Progenitor cell of endocrine pancreas (in vitro differentiated cells): Measurements from ENCODE around the gene NFS1. TPM values are rescaled to one million over a fixed set of nuclear protein-coding genes. Genes with fewer than 3 reads are reported as not detected.
"Not testable (repeated sequence)": the region's sequence is repeated elsewhere in the genome, so short reads cannot be mapped to it uniquely, and the experiment has no call there.

Experiments used
- DNase-seq: peaks from one replicate; pipeline ENCODE4 v3.0.0; 2021; ENCODE audit warnings: low spot score; ENCODE audit not compliant: unreplicated experiment
- H3K27ac Mint-ChIP-seq: 2 replicates; pipeline ENCODE4 v1.8.0; 2021; ENCODE audit warnings: mild to moderate bottlenecking, moderate library complexity, mixed read lengths
- H3K27me3 Mint-ChIP-seq: 2 replicates; pipeline ENCODE4 v1.8.0; 2021; ENCODE audit warnings: mixed read lengths
- H3K36me3 Mint-ChIP-seq: 2 replicates; pipeline ENCODE4 v1.8.0; 2022; ENCODE audit warnings: mixed read lengths; ENCODE audit not compliant: insufficient read depth
- H3K4me1 Mint-ChIP-seq: 2 replicates; pipeline ENCODE4 v1.8.0; 2021; ENCODE audit warnings: low read depth, mixed read lengths
- H3K4me3 Mint-ChIP-seq: 2 replicates; pipeline ENCODE4 v1.8.0; 2021; ENCODE audit warnings: low read depth, mild to moderate bottlenecking, moderate library complexity, mixed read lengths
- H3K9me3 Mint-ChIP-seq: 2 replicates; pipeline ENCODE4 v1.8.0; 2021; ENCODE audit warnings: low read depth, mixed read lengths
- CTCF ChIP-seq: fragments of 200-600 bp; sonication (generic); IDR thresholded peaks from one replicate; pipeline ENCODE4 v1.5.0; 2021; ENCODE audit warnings: antibody characterized with exemption, mild to moderate bottlenecking; ENCODE audit not compliant: unreplicated experiment
- long read RNA-seq: library from polyadenylated mRNA; unstranded; transcript quantifications from one replicate; pipeline ENCODE4 v2.0.0, GENCODE V29; 2020
- total RNA-seq: library from RNA; stranded (reverse); gene quantifications from 2 replicates; pipeline ENCODE4 v1.2.1, GENCODE V29; 2021

NFS1 gene
- 13.7 and 16.8 TPM in 2 replicates for total RNA-seq
- long read RNA-seq, transcript NFS1-203 (13 exons, 3,012 nt) = major isoform, 23 of 35 reads
- long read RNA-seq, partial matches to known transcripts = 2 of 35 reads
- long read RNA-seq, other reads (novel, unspliced or antisense) = 8 of 35 reads

GRCh38 chr20:35699127-35699956, at the start of gene NFS1, which contains the start of gene ROMO1:
NFS1 (minus strand) TSS chr20:35699352; CDS start chr20:35699288, 64 bp downstream.
ROMO1 (plus strand) TSS chr20:35699405; CDS start chr20:35699633, 228 bp downstream.
- H3K36me3 Mint-ChIP-seq = peaks cover 9% of the 10 kb centered on the region
- peak; percentile 50 for TF ChIP-seq CTCF
- H3K27me3 Mint-ChIP-seq = no peaks in the 10 kb centered on the region
- H3K4me3 Mint-ChIP-seq = peak within 1 kb of the TSS; percentile 90
- H3K4me1 Mint-ChIP-seq = peaks cover 28% of the 10 kb centered on the region
- no peaks in the 10 kb centered on the region for H3K9me3 Mint-ChIP-seq
- DNase-seq = peak; percentile 80
- peak within 1 kb of the TSS; percentile 98 for H3K27ac Mint-ChIP-seq

DNA sequence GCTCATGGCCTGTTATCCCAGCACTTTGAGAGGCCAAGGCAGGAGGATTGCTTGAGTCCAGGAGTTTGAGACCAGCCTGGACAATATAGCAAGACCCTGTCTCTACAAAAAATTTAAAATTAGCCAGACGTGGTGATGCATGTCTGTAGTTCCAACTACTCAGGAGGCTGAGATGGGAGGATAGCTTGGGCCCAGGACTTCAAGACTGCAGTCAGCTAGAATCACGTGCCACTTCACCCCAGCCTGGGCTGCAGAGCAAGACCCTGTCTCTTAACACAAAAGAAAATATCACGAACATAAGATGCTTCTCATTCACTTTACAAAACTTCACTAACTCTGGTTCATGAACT, 45.3 kb upstream of the NFS1 start:
- DNase-seq, H3K9me3 Mint-ChIP-seq, H3K27me3 Mint-ChIP-seq, H3K27ac Mint-ChIP-seq, H3K4me3 Mint-ChIP-seq: not testable (repeated sequence)
- H3K4me1 Mint-ChIP-seq = peaks cover 20% of the 10 kb centered on the region
- H3K36me3 Mint-ChIP-seq = peaks cover 11% of the 10 kb centered on the region

- H3K4me1 Mint-ChIP-seq = peaks cover 23% of the 10 kb centered on the region
- no peak for DNase-seq
- H3K27me3 Mint-ChIP-seq = no peaks in the 10 kb centered on the region
- TF ChIP-seq CTCF = no peak
- H3K4me3 Mint-ChIP-seq = peak overlapping the region; percentile 91
- H3K36me3 Mint-ChIP-seq = peaks cover 14% of the 10 kb centered on the region
- H3K9me3 Mint-ChIP-seq = no peaks in the 10 kb centered on the region
- peak overlapping the region; percentile 100 for H3K27ac Mint-ChIP-seq
These were observed 44.7 kb upstream of the NFS1 start for GRCh38 chr20:35743693-35744491.

DNA sequence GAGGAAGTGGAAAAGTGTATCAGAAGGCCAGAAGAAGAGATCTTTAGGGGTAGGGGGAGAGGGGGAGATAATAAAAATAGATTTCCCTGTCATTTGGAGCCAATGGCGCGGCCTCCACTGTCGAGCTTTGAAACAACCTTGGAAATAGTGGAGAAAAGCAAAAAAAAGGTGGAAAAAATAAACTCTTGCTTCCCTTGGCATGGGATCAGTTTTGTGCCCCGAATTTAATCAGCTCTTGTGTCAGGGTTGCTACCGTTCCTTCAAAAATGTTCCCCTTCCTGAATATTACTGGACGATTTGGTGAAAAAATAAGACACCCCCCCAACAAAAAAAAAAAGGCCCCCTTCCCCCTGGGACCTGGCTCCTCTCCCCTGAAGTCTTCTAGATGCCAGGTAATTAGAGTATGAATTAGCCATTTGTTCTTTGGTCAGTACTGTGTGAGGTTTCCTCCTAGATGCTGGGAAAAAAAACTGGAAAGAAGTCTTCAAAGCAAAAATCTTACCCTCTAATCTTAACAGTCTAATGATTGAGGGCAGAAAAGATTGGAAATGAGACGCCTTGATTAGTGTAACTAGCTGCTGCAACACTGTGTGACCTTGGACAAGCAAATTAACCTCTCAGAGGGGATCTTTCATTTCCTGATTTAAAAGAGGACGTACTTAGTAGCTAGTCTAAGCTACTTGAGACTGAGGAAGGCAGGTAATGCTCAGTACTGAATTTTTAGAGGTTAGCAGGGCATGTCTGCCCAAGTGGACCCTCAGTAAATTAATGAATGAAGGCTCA, 43.8 kb upstream of the NFS1 start:
- DNase-seq = no peak
- Mint-ChIP-seq H3K9me3 (no peaks in the 10 kb centered on the region), H3K27me3 (no peaks in the 10 kb centered on the region), H3K27ac (peak overlapping the region; percentile 100), H3K4me3 (peak overlapping the region; percentile 91), H3K36me3 (peaks cover 21% of the 10 kb centered on the region), H3K4me1 (peaks cover 30% of the 10 kb centered on the region)
- no peak for TF ChIP-seq CTCF

- peak within 1 kb of the TSS; percentile 91 for H3K4me3 Mint-ChIP-seq
- peaks cover 25% of the 10 kb centered on the region for H3K36me3 Mint-ChIP-seq
- TF ChIP-seq CTCF = peak; percentile 42
- H3K9me3 Mint-ChIP-seq = no peaks in the 10 kb centered on the region
- H3K27ac Mint-ChIP-seq = peak within 1 kb of the TSS; percentile 100
- H3K4me1 Mint-ChIP-seq = peaks cover 30% of the 10 kb centered on the region
- DNase-seq = peak; percentile 99
- no peaks in the 10 kb centered on the region for H3K27me3 Mint-ChIP-seq
These were observed 43.0 kb upstream of the NFS1 start, which contains the start of gene RBM39 for GRCh38 chr20:35741892-35742740. RBM39 (minus strand) TSS chr20:35742260; CDS start chr20:35740874, 1,386 bp downstream.
